ENCODE data around the gene DNAJC24. TPM values are rescaled to one million over a fixed set of nuclear protein-coding genes. Genes with fewer than 3 reads are reported as not detected.

The DNAJC24 gene
- polyA plus RNA-seq, 1 donor from 2014 or later, result 47.3 TPM

DNA sequence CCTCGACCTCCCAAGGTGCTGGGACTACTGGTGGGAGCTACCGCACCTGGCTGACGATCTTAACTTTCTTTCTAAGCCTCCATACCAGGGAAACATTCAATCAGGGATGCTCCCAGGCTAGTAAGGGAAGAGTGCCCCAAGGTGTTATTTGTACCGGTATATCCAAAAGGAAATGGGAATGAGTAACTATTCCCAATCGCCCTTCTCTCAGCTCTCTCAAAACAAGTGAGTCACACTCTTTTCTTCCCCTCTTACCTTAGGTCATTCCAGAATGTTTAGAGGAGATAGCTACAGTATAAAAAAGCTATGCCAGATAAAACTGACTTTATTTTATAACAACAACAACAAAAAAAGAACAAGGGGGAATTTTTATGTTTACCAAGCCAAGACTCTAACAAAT, 13.8 kb upstream of the DNAJC24 start:
- Histone ChIP-seq H4K20me1 (ENCODE audit: insufficient read depth) (no peaks in the 10 kb centered on the region), H3K4me3 (ENCODE audit: low read length) (no peak overlapping the region), H3K9ac (ENCODE audit: low read length) (no peak overlapping the region), H3K9me3 (ENCODE audit: low read length) (no peaks in the 10 kb centered on the region), H3K4me2 (ENCODE audit: low read length) (no peak overlapping the region), H2AFZ (ENCODE audit: low read depth, low read length) (no peak overlapping the region), H3K79me2 (replicated peaks; ENCODE audit: insufficient read depth, low read length) (no peaks in the 10 kb centered on the region), H3F3A (ENCODE audit: insufficient read depth, low read length, poor library complexity, severe bottlenecking) (no peaks in the 10 kb centered on the region), H3K9me2 (ENCODE audit: insufficient read depth, low read length) (no peaks in the 10 kb centered on the region), H3K27me3 (ENCODE audit: insufficient read depth, low read depth, low read length) (no peaks in the 10 kb centered on the region), H3K27ac (ENCODE audit: low read length) (no peak overlapping the region), H3K36me3 (ENCODE audit: insufficient read depth, low read length) (no peaks in the 10 kb centered on the region)
- TF ChIP-seq CTCF (IDR thresholded peaks at IDR 0.05; ENCODE audit: poor library complexity, severe bottlenecking) (no peak), EZH2 (IDR thresholded peaks at IDR 0.05; ENCODE audit: borderline replicate concordance, insufficient read depth, low read length, poor library complexity, severe bottlenecking) (no peak), EP300 (conservative IDR thresholded peaks at IDR 0.05; ENCODE audit: poor library complexity, severe bottlenecking) (no peak), MXI1 (conservative IDR thresholded peaks at IDR 0.05; ENCODE audit: poor library complexity, severe bottlenecking) (no peak)

DNA sequence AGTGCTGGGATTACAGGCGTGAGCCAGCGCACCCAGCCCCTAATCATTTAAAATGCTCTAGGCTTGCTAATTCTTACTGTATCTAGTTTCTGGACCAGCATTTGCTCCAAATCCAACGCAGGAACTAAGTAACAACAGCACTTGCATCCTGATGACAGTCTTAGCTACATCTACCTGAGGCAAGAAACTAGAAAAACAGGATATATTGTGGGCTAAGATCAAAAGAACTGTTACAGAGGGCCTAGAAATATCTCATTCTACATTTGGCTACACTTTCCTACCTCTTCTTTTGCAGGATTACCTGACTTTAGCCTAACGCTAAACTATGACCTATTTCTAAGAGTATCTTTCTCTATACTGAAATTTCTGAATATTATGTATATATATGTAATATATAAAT, 7.9 kb upstream of the DNAJC24 start:
- Histone ChIP-seq H3K9me2 (ENCODE audit: insufficient read depth, low read length) (no peaks in the 10 kb centered on the region), H3K9me3 (ENCODE audit: low read length) (no peaks in the 10 kb centered on the region), H3K9ac (ENCODE audit: low read length) (no peak overlapping the region), H3K27me3 (ENCODE audit: insufficient read depth, low read depth, low read length) (no peaks in the 10 kb centered on the region), H3K79me2 (replicated peaks; ENCODE audit: insufficient read depth, low read length) (no peaks in the 10 kb centered on the region), H4K20me1 (ENCODE audit: insufficient read depth) (no peaks in the 10 kb centered on the region), H2AFZ (ENCODE audit: low read depth, low read length) (no peak overlapping the region), H3F3A (ENCODE audit: insufficient read depth, low read length, poor library complexity, severe bottlenecking) (no peaks in the 10 kb centered on the region), H3K27ac (ENCODE audit: low read length) (no peak overlapping the region), H3K4me2 (ENCODE audit: low read length) (no peak overlapping the region), H3K36me3 (ENCODE audit: insufficient read depth, low read length) (no peaks in the 10 kb centered on the region), H3K4me3 (ENCODE audit: low read length) (no peak overlapping the region)
- TF ChIP-seq CTCF (IDR thresholded peaks at IDR 0.05; ENCODE audit: poor library complexity, severe bottlenecking), result no peak
- TF ChIP-seq MXI1 (conservative IDR thresholded peaks at IDR 0.05; ENCODE audit: poor library complexity, severe bottlenecking), result no peak
- no peak for TF ChIP-seq TAF1 (IDR thresholded peaks at IDR 0.05; ENCODE audit: low read depth)
- no peak for TF ChIP-seq RAD21 (conservative IDR thresholded peaks at IDR 0.05)
- no peak for TF ChIP-seq REST (IDR thresholded peaks at IDR 0.05; ENCODE audit: borderline replicate concordance)
- no peak for TF ChIP-seq EZH2 (IDR thresholded peaks at IDR 0.05; ENCODE audit: borderline replicate concordance, insufficient read depth, low read length, poor library complexity, severe bottlenecking)
- no peak for TF ChIP-seq EP300 (conservative IDR thresholded peaks at IDR 0.05; ENCODE audit: poor library complexity, severe bottlenecking)
- no peak for TF ChIP-seq POLR2AphosphoS5 (IDR thresholded peaks at IDR 0.05)
- TF ChIP-seq SMC3 (conservative IDR thresholded peaks at IDR 0.05; ENCODE audit: poor library complexity), result no peak
